Muscle layer of colon (tissue), 2 donors: ENCODE measurements around the gene PKM.

Source experiments
- H3K27ac ChIP-seq: one replicate; pipeline ENCODE4 v1.7.0; 2013; ENCODE audit warnings: low read depth, mild to moderate bottlenecking, low read length, moderate library complexity
- H3K27me3 ChIP-seq, 2 donors: one replicate each; pipeline ENCODE4 v1.7.0; 2013; ENCODE audit warnings: low read length in 2 of 2, mild to moderate bottlenecking in 2 of 2; ENCODE audit not compliant: insufficient read depth in 2 of 2, control insufficient read depth in 1 of 2
- H3K36me3 ChIP-seq: one replicate; pipeline ENCODE4 v1.7.0; 2013; ENCODE audit warnings: mild to moderate bottlenecking, low read length; ENCODE audit not compliant: insufficient read depth
- H3K4me1 ChIP-seq: one replicate; pipeline ENCODE4 v1.7.0; 2013; ENCODE audit warnings: mild to moderate bottlenecking, low read length; ENCODE audit not compliant: insufficient read depth
- H3K4me3 ChIP-seq, 2 donors: one replicate each; pipeline ENCODE4 v1.7.0; 2013; ENCODE audit warnings: low read length in 2 of 2, low read depth in 1 of 2, mild to moderate bottlenecking in 1 of 2, moderate library complexity in 1 of 2
- H3K9ac ChIP-seq: one replicate; pipeline ENCODE4 v1.7.0; 2013; ENCODE audit warnings: low read length
- H3K9me3 ChIP-seq: one replicate; pipeline ENCODE4 v1.7.0; 2013; ENCODE audit warnings: mild to moderate bottlenecking, low read length
- donor health status: abdominal sarcoma.
- donor health status: Adenocarcinoma of cecum.

The PKM gene

GRCh38 chr15:72198356-72199204, 32.4 kb downstream of the PKM start:
- H3K4me1 ChIP-seq, result peaks cover 10% of the 10 kb centered on the region
- no peak overlapping the region for H3K9ac ChIP-seq
- no peak overlapping the region for H3K4me3 ChIP-seq
- H3K27ac ChIP-seq, result no peak overlapping the region
- peaks cover 45% of the 10 kb centered on the region for H3K36me3 ChIP-seq
- H3K27me3 ChIP-seq, result peaks cover 5 to 14% of the 10 kb centered on the region in 2 donors
- no peaks in the 10 kb centered on the region for H3K9me3 ChIP-seq

DNA sequence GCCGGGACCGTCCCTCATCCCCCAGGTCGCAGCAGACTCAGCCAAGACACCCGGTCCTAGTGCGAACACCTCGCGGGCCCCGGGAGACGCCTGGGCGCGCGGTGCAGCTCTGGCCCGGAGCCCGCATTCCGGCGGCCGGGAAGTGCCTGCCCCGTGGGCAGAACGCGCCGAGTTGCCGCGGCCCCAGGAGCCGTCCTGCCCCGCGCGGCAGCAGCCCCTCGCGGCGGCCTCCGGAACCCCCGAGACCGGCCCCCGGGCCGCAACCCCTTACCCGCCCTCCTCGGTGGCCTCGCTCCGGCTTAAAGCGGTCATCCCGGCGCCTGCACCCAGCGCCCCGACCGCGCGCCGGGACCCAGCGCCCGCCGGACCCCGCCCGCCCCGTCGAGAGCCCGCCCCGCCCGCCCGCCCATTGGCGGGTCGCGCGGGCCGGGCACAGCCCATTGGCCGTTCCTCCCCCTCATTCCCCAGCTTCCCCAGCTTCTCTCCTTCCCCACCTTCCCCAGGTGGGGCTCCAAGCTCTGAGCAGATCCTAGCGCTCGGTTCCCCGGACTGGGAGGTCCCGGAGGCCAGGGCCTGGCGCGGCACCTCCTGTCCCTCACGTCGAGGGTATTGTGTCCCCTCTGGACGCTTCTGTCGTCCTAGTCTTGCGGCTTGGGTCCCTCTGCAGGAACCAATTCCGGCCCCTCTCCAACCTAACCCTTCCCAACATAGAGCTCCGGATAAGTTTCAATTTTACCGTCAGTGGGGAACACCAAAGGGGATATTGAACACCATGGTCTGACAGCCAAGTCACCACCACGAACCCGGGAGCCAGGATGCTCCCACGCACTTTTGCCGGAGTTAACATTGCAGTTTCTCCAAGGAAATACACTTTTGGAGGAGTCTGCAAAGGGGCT, 33.3 kb downstream of the PKM start, which contains the start of gene GRAMD2A:
GRAMD2A (minus strand) TSS at position 328 of the 896 bp plus-strand sequence.
- Histone ChIP-seq H3K9ac (no peak within 1 kb of the TSS), H3K27me3 (peaks cover 5 to 14% of the 10 kb centered on the region in 2 donors), H3K4me3 (peak within 1 kb of the TSS in 1 of 2 donors; percentile 39), H3K9me3 (no peaks in the 10 kb centered on the region), H3K27ac (no peak within 1 kb of the TSS), H3K4me1 (peaks cover 1% of the 10 kb centered on the region), H3K36me3 (peaks cover 41% of the 10 kb centered on the region)

DNA sequence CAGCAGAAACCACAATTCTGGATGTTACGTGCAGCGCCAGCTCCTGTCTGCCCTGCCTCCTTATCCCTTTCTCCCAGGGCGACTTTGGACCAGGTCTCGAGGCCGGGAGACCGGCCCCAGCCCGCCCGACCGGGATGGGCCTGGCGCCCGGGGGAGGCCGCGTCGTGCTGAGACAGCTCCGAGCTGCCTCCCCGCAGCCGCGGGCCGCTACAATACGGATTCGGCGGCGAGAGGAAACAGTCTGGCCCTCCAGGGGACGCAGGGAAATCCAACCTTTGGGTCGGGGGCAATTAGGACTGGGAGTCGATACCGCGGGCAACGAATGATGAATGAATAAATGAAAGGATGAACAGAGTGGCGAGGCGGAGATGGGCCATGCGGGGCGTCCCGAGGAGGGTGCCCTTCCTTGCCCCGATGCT, 33.9 kb downstream of the PKM start:
- H3K27ac ChIP-seq, result no peak overlapping the region
- no peaks in the 10 kb centered on the region for H3K9me3 ChIP-seq
- peaks cover 5 to 14% of the 10 kb centered on the region in 2 donors for H3K27me3 ChIP-seq
- H3K36me3 ChIP-seq, result peaks cover 35% of the 10 kb centered on the region
- H3K9ac ChIP-seq, result no peak overlapping the region
- H3K4me1 ChIP-seq, result no peaks in the 10 kb centered on the region
- H3K4me3 ChIP-seq, result peak overlapping the region in 1 of 2 donors; percentile 39

- Histone ChIP-seq H3K4me3 (no peak overlapping the region), H3K9me3 (no peaks in the 10 kb centered on the region), H3K9ac (no peak overlapping the region), H3K27me3 (peaks cover 5 to 14% of the 10 kb centered on the region in 2 donors), H3K4me1 (no peaks in the 10 kb centered on the region), H3K36me3 (peaks cover 30% of the 10 kb centered on the region), H3K27ac (no peak overlapping the region)
These were observed 34.5 kb downstream of the PKM start for GRCh38 chr15:72196409-72197040.

- H3K4me1 ChIP-seq, result no peaks in the 10 kb centered on the region
- no peak overlapping the region for H3K9ac ChIP-seq
- peaks cover 15% of the 10 kb centered on the region for H3K36me3 ChIP-seq
- peaks cover 5 to 14% of the 10 kb centered on the region in 2 donors for H3K27me3 ChIP-seq
- no peak overlapping the region for H3K4me3 ChIP-seq
- no peaks in the 10 kb centered on the region for H3K9me3 ChIP-seq
- H3K27ac ChIP-seq, result no peak overlapping the region
These were observed 35.9 kb downstream of the PKM start for GRCh38 chr15:72195101-72195511.

GRCh38 chr15:72193836-72194396, 37.1 kb downstream of the PKM start:
- H3K9ac ChIP-seq, result no peak overlapping the region
- H3K4me3 ChIP-seq, result no peak overlapping the region
- peaks cover 5 to 14% of the 10 kb centered on the region in 2 donors for H3K27me3 ChIP-seq
- no peak overlapping the region for H3K27ac ChIP-seq
- no peaks in the 10 kb centered on the region for H3K9me3 ChIP-seq
- peaks cover 3% of the 10 kb centered on the region for H3K36me3 ChIP-seq
- H3K4me1 ChIP-seq, result no peaks in the 10 kb centered on the region

DNA sequence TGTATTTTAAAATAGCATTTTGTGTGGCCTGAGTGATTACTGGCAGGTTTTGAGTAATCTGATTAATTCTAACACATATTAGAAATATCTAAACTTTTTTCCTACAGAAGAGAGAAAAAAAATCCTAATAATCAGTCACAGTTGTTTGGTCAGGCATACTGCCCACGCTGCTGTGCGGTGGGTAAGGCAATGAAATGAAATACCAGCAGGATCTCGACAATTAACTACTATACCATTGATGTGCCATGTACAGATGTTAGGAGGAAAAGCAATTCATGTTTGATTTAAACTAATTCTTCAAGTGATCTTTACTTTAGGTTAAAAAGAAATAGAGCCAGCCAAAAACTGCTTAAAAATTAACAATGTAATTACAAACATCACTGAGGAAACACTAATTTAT, 38.6 kb downstream of the PKM start:
- H3K36me3 ChIP-seq, result no peaks in the 10 kb centered on the region
- no peak overlapping the region for H3K4me3 ChIP-seq
- H3K4me1 ChIP-seq, result no peaks in the 10 kb centered on the region
- H3K27ac ChIP-seq, result no peak overlapping the region
- no peaks in the 10 kb centered on the region for H3K9me3 ChIP-seq
- peaks cover 5 to 14% of the 10 kb centered on the region in 2 donors for H3K27me3 ChIP-seq
- no peak overlapping the region for H3K9ac ChIP-seq

DNA sequence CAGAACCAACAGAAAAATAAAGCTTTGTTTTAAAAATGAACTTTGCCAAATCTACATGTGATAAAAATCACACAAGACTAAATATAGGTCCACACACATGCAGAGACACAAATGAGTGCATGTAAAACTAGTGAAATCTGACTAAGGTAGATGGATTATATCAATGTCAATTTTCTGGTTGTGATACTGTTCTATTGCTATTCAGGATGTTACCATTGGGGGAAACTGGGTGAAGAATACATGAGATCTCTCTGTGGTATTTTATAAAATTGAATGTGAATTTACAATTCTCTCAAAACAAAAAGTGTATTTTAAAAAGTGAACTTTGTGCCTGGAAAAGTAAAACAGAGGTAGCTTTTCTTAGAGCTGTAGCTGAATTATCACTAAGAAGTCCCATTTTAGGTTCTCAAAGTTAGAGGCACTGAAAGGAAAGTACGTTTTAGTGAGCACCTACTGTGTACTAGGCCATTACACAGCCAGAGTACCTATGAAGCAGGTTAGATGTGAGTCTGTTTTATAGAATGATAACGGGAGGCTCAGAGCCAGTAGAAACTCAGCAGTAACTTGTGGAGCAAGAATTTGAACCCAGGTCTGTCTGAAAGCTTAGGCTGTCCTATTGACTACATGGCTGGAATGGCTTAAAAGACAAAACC, 41.6 kb downstream of the PKM start:
- peaks cover 0 to 3% of the 10 kb centered on the region in 2 donors for H3K27me3 ChIP-seq
- no peaks in the 10 kb centered on the region for H3K36me3 ChIP-seq
- H3K9me3 ChIP-seq, result no peaks in the 10 kb centered on the region
- no peak overlapping the region for H3K27ac ChIP-seq
- no peaks in the 10 kb centered on the region for H3K4me1 ChIP-seq
- H3K4me3 ChIP-seq, result no peak overlapping the region
- H3K9ac ChIP-seq, result no peak overlapping the region

DNA sequence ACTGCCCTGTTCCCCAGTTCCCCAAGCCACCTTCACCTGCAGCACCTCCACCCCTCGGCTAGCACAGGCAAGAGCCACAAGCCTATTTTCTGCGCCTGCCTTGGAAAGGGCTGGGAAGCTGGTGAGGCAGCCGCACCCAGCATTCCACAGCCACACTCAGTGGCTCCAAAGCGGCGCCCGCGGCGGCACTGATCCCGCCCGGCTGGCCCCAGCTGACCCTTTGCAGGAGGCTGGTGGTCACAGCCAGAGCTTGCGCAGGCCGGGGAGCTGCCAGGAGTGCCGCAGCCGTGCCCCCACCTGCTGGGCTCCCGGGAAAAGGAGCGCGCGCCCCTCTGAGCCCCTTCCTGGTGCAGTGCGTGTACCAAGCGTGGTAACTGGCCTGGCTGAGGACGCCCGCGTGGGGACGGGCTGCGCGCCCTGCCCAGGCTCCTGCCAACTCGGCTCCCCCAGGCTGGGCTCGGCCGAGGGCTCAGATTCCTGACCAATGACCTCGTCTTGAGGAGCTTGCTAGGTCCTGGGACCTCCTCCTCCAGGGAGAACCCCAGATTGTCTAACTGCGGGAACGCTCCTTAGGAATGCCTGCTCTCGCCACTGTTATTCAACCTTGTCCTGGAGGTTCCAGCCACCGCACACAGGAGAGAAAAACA, 46.7 kb downstream of the PKM start:
- H3K4me1 ChIP-seq, result peaks cover 5% of the 10 kb centered on the region
- peak overlapping the region in 1 of 2 donors; percentile 9 for H3K4me3 ChIP-seq
- no peak overlapping the region for H3K9ac ChIP-seq
- peaks cover 0 to 32% of the 10 kb centered on the region in 2 donors for H3K27me3 ChIP-seq
- no peak overlapping the region for H3K27ac ChIP-seq
- H3K9me3 ChIP-seq, result no peaks in the 10 kb centered on the region
- no peaks in the 10 kb centered on the region for H3K36me3 ChIP-seq

DNA sequence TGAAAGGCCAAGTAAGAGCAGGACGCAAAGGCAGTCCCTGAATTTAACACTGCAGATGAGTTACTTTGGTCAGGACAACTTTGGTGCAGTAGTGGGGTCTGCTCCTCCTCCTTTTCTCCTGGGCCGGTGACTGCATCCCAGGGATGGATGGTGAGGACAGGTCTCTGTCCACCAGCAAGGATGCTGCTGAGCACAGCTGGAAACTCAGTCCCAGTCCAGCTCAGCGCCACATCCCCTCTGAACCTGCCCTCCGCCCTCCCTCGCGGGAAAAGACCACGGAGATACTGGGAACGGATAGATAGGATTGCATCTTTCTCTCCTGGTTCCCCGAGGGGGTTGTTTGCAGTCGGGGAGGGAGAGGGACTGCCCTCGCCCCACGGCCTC, 47.2 kb downstream of the PKM start:
- H3K27me3 ChIP-seq, result peaks cover 0 to 35% of the 10 kb centered on the region in 2 donors
- H3K27ac ChIP-seq, result no peak overlapping the region
- peaks cover 5% of the 10 kb centered on the region for H3K4me1 ChIP-seq
- H3K4me3 ChIP-seq, result peak overlapping the region in 1 of 2 donors; percentile 9
- H3K9ac ChIP-seq, result no peak overlapping the region
- H3K9me3 ChIP-seq, result no peaks in the 10 kb centered on the region
- no peaks in the 10 kb centered on the region for H3K36me3 ChIP-seq
